GM18858 (cell line): ENCODE data around the gene PCDHB6.
"Not testable (repeated sequence)": the region's sequence is repeated elsewhere in the genome, so short reads cannot be mapped to it uniquely, and the experiment has no call there.

Experiments
- ATAC-seq: cut with Tn5 transposase; IDR thresholded peaks from one replicate; pipeline ENCODE4 v1.9.1; 2021; ENCODE audit not compliant: unreplicated experiment

The PCDHB6 gene

DNA sequence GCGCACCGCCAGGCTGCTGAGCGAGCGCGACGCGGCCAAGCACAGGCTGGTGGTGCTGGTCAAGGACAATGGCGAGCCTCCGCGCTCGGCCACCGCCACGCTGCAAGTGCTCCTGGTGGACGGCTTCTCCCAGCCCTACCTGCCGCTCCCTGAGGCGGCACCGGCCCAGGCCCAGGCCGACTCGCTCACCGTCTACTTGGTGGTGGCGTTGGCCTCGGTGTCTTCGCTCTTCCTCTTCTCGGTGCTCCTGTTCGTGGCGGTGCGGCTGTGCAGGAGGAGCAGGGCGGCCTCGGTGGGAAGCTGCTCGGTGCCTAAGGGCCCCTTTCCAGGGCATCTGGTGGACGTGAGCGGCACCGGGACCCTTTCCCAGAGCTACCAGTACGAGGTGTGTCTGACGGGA lies 51.8 kb downstream of the PCDHB6 start:
- ATAC-seq: not testable (repeated sequence)
